ENCODE results near the gene PLEKHA6. TPM values are rescaled to one million over a fixed set of nuclear protein-coding genes. Genes with fewer than 3 reads are reported as not detected.
"Not testable (repeated sequence)": the region's sequence is repeated elsewhere in the genome, so short reads cannot be mapped to it uniquely, and the experiment has no call there.

Gene PLEKHA6
- total and polyA plus RNA-seq, 5 donors from 2014 or later, result 0.17 TPM; not detected in 4

- ATAC-seq (ENCODE audit: low read depth in 2 of 2), result no peak
- Histone ChIP-seq H3K27me3 (ENCODE audit: control insufficient read depth, insufficient read depth, low read length) (peaks cover 3% of the 10 kb centered on the region), H3K4me1 (ENCODE audit: control insufficient read depth, insufficient read depth, low read length, poor library complexity, severe bottlenecking) (no peaks in the 10 kb centered on the region), H3K4me3 (ENCODE audit: low read depth, low read length) (no peak overlapping the region), H3K9me3 (ENCODE audit: control insufficient read depth in 2 of 2, low read length in 2 of 2) (no peaks in the 10 kb centered on the region), H3K36me3 (ENCODE audit: control insufficient read depth, insufficient read depth, low read length) (no peaks in the 10 kb centered on the region), H3K27ac (ENCODE audit: insufficient read depth, low read length, poor library complexity, severe bottlenecking) (no peak overlapping the region)
- DNase-seq, result no peak
- Mint-ChIP-seq H3K27me3 (peaks cover 12% of the 10 kb centered on the region), H3K27ac (no peak overlapping the region), H3K4me3 (peak overlapping the region in 1 of 4 donors; percentile 13), H3K4me1 (peaks cover 0 to 4% (median 0%) of the 10 kb centered on the region in 4 donors), H3K9me3 (no peaks in the 10 kb centered on the region), H3K36me3 (no peaks in the 10 kb centered on the region)
Observed at GRCh38 chr1:204314171-204314892, 45.4 kb downstream of the PLEKHA6 start.

- H3K36me3 Mint-ChIP-seq, result no peaks in the 10 kb centered on the region
Observed at GRCh38 chr1:204313675-204314074, 46.1 kb downstream of the PLEKHA6 start.

GRCh38 chr1:204310970-204311369 lies 48.8 kb downstream of the PLEKHA6 start:
- not testable (repeated sequence) for ATAC-seq (ENCODE audit: low read depth in 2 of 2)

More at GRCh38 chr1:204313675-204314074, 46.1 kb downstream of the PLEKHA6 start:
- Histone ChIP-seq H3K27ac (ENCODE audit: insufficient read depth, low read length, poor library complexity, severe bottlenecking) (no peak overlapping the region), H3K27me3 (ENCODE audit: control insufficient read depth, insufficient read depth, low read length) (peaks cover 3% of the 10 kb centered on the region), H3K9me3 (ENCODE audit: control insufficient read depth in 2 of 2, low read length in 2 of 2) (no peaks in the 10 kb centered on the region), H3K36me3 (ENCODE audit: control insufficient read depth, insufficient read depth, low read length) (no peaks in the 10 kb centered on the region), H3K4me1 (ENCODE audit: control insufficient read depth, insufficient read depth, low read length, poor library complexity, severe bottlenecking) (no peaks in the 10 kb centered on the region), H3K4me3 (ENCODE audit: low read depth, low read length) (no peak overlapping the region)
- H3K4me3 Mint-ChIP-seq, result peak overlapping the region in 1 of 4 donors; percentile 15
- peaks cover 0 to 4% (median 0%) of the 10 kb centered on the region in 4 donors for H3K4me1 Mint-ChIP-seq
- no peak for ATAC-seq (ENCODE audit: low read depth in 2 of 2)
- no peak for DNase-seq
- H3K27ac Mint-ChIP-seq, result no peak overlapping the region
- peaks cover 12% of the 10 kb centered on the region for H3K27me3 Mint-ChIP-seq
- no peaks in the 10 kb centered on the region for H3K9me3 Mint-ChIP-seq

GRCh38 chr1:204308023-204308628 lies 51.6 kb downstream of the PLEKHA6 start:
- H3K27ac Mint-ChIP-seq, result no peak overlapping the region
- H3K36me3 ChIP-seq (ENCODE audit: control insufficient read depth, insufficient read depth, low read length), result no peaks in the 10 kb centered on the region
- H3K4me1 ChIP-seq (ENCODE audit: control insufficient read depth, insufficient read depth, low read length, poor library complexity, severe bottlenecking), result no peaks in the 10 kb centered on the region
- H3K9me3 ChIP-seq (ENCODE audit: control insufficient read depth in 2 of 2, low read length in 2 of 2), result no peaks in the 10 kb centered on the region
- H3K27me3 ChIP-seq (ENCODE audit: control insufficient read depth, insufficient read depth, low read length), result peaks cover 3% of the 10 kb centered on the region
- DNase-seq (no peak), ATAC-seq (ENCODE audit: low read depth in 2 of 2) (no peak)
- H3K27me3 Mint-ChIP-seq, result peaks cover 29% of the 10 kb centered on the region
- H3K9me3 Mint-ChIP-seq, result no peaks in the 10 kb centered on the region
- H3K4me1 Mint-ChIP-seq, result no peaks in the 10 kb centered on the region
- H3K27ac ChIP-seq (ENCODE audit: insufficient read depth, low read length, poor library complexity, severe bottlenecking), result no peak overlapping the region
- H3K36me3 Mint-ChIP-seq, result no peaks in the 10 kb centered on the region
- no peak overlapping the region for H3K4me3 ChIP-seq (ENCODE audit: low read depth, low read length)
- no peak overlapping the region for H3K4me3 Mint-ChIP-seq

More at GRCh38 chr1:204310970-204311369, 48.8 kb downstream of the PLEKHA6 start:
- Mint-ChIP-seq H3K27ac (peak overlapping the region in 1 of 3 donors; percentile 19), H3K27me3 (peaks cover 26% of the 10 kb centered on the region)
- not testable (repeated sequence) for DNase-seq; H3K9me3 ChIP-seq (ENCODE audit: control insufficient read depth in 2 of 2, low read length in 2 of 2); H3K27me3 ChIP-seq (ENCODE audit: control insufficient read depth, insufficient read depth, low read length); H3K4me1 ChIP-seq (ENCODE audit: control insufficient read depth, insufficient read depth, low read length, poor library complexity, severe bottlenecking); H3K36me3 ChIP-seq (ENCODE audit: control insufficient read depth, insufficient read depth, low read length); H3K4me1 Mint-ChIP-seq; H3K4me3 Mint-ChIP-seq; H3K4me3 ChIP-seq (ENCODE audit: low read depth, low read length); H3K36me3 Mint-ChIP-seq; H3K9me3 Mint-ChIP-seq; H3K27ac ChIP-seq (ENCODE audit: insufficient read depth, low read length, poor library complexity, severe bottlenecking)

- H3K36me3 ChIP-seq (ENCODE audit: control insufficient read depth, insufficient read depth, low read length), result no peaks in the 10 kb centered on the region
- DNase-seq (no peak), ATAC-seq (ENCODE audit: low read depth in 2 of 2) (no peak)
- no peaks in the 10 kb centered on the region for H3K9me3 ChIP-seq (ENCODE audit: control insufficient read depth in 2 of 2, low read length in 2 of 2)
- H3K4me1 Mint-ChIP-seq, result no peaks in the 10 kb centered on the region
- peak overlapping the region in 1 of 4 donors; percentile 36 for H3K4me3 Mint-ChIP-seq
- no peak overlapping the region for H3K4me3 ChIP-seq (ENCODE audit: low read depth, low read length)
- peaks cover 26% of the 10 kb centered on the region for H3K27me3 Mint-ChIP-seq
- no peaks in the 10 kb centered on the region for H3K4me1 ChIP-seq (ENCODE audit: control insufficient read depth, insufficient read depth, low read length, poor library complexity, severe bottlenecking)
- H3K27me3 ChIP-seq (ENCODE audit: control insufficient read depth, insufficient read depth, low read length), result peaks cover 3% of the 10 kb centered on the region
- H3K27ac ChIP-seq (ENCODE audit: insufficient read depth, low read length, poor library complexity, severe bottlenecking), result no peak overlapping the region
- H3K27ac Mint-ChIP-seq, result no peak overlapping the region
- no peaks in the 10 kb centered on the region for H3K9me3 Mint-ChIP-seq
- H3K36me3 Mint-ChIP-seq, result no peaks in the 10 kb centered on the region
Observed at GRCh38 chr1:204307334-204307883, 52.3 kb downstream of the PLEKHA6 start.

GRCh38 chr1:204306076-204306475 lies 53.7 kb downstream of the PLEKHA6 start:
- ATAC-seq (ENCODE audit: low read depth in 2 of 2) (no peak), DNase-seq (no peak)
- H3K4me1 ChIP-seq (ENCODE audit: control insufficient read depth, insufficient read depth, low read length, poor library complexity, severe bottlenecking), result no peaks in the 10 kb centered on the region
- H3K27me3 Mint-ChIP-seq, result peaks cover 24% of the 10 kb centered on the region
- no peaks in the 10 kb centered on the region for H3K36me3 ChIP-seq (ENCODE audit: control insufficient read depth, insufficient read depth, low read length)
- H3K27ac ChIP-seq (ENCODE audit: insufficient read depth, low read length, poor library complexity, severe bottlenecking), result no peak overlapping the region
- no peak overlapping the region for H3K4me3 ChIP-seq (ENCODE audit: low read depth, low read length)
- no peak overlapping the region for H3K4me3 Mint-ChIP-seq
- no peaks in the 10 kb centered on the region for H3K4me1 Mint-ChIP-seq
- no peaks in the 10 kb centered on the region for H3K27me3 ChIP-seq (ENCODE audit: control insufficient read depth, insufficient read depth, low read length)
- H3K9me3 Mint-ChIP-seq, result no peaks in the 10 kb centered on the region
- H3K9me3 ChIP-seq (ENCODE audit: control insufficient read depth in 2 of 2, low read length in 2 of 2), result no peaks in the 10 kb centered on the region
- no peak overlapping the region for H3K27ac Mint-ChIP-seq
- no peaks in the 10 kb centered on the region for H3K36me3 Mint-ChIP-seq

- H3K9me3 ChIP-seq (ENCODE audit: control insufficient read depth in 2 of 2, low read length in 2 of 2), result no peaks in the 10 kb centered on the region
- DNase-seq (no peak), ATAC-seq (ENCODE audit: low read depth in 2 of 2) (no peak)
- H3K27ac ChIP-seq (ENCODE audit: insufficient read depth, low read length, poor library complexity, severe bottlenecking), result no peak overlapping the region
- H3K36me3 ChIP-seq (ENCODE audit: control insufficient read depth, insufficient read depth, low read length), result no peaks in the 10 kb centered on the region
- no peaks in the 10 kb centered on the region for H3K4me1 ChIP-seq (ENCODE audit: control insufficient read depth, insufficient read depth, low read length, poor library complexity, severe bottlenecking)
- Mint-ChIP-seq H3K4me1 (no peaks in the 10 kb centered on the region), H3K27ac (no peak overlapping the region), H3K36me3 (no peaks in the 10 kb centered on the region), H3K9me3 (peaks cover 0 to 2% (median 0%) of the 10 kb centered on the region in 7 donors), H3K4me3 (no peak overlapping the region), H3K27me3 (peaks cover 37% of the 10 kb centered on the region)
- no peak overlapping the region for H3K4me3 ChIP-seq (ENCODE audit: low read depth, low read length)
- peaks cover 4% of the 10 kb centered on the region for H3K27me3 ChIP-seq (ENCODE audit: control insufficient read depth, insufficient read depth, low read length)
Observed at GRCh38 chr1:204304067-204304466, 55.7 kb downstream of the PLEKHA6 start.

All from CD4-positive, CD25-positive, alpha-beta regulatory T cell (primary cell).